ENCODE data around the gene SLC1A2.

Gene SLC1A2

GRCh38 chr11:35412285-35412684, 7.1 kb downstream of the SLC1A2 start:
- DNase-seq, result no peak

GRCh38 chr11:35407041-35407440, 12.3 kb downstream of the SLC1A2 start:
- no peak for DNase-seq

GRCh38 chr11:35404388-35404775, 15.0 kb downstream of the SLC1A2 start:
- DNase-seq, result peak; percentile 51

DNA sequence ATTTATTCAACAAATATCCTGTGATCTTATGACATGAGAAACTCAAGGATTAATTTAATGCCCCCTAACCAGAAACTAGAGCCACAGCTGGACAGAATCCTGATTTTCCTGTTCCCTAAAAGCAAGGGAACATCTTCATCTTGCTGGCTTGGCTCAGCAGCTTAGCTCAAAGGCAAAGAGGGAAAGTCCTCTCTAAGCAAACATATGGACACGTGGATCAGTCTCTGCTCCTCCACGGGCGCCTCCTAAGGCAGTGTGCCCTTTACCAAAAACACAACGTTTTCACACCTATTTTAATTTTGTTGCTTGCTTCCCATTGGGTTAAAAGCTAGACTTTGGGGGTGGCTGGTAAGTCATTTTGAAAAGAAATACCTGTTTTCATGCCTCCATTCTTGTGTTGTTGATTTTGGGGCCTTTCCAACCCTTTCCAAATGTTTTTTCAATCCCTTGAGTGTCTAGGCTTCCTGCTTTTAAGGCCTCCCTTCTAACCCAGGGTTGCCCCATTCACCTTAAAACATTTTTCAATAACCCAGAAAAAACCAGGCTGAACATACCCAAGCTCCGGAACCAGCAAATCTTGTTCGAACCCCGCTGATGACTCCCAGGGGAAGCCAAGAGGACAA, 15.5 kb downstream of the SLC1A2 start:
- no peak for DNase-seq

DNA sequence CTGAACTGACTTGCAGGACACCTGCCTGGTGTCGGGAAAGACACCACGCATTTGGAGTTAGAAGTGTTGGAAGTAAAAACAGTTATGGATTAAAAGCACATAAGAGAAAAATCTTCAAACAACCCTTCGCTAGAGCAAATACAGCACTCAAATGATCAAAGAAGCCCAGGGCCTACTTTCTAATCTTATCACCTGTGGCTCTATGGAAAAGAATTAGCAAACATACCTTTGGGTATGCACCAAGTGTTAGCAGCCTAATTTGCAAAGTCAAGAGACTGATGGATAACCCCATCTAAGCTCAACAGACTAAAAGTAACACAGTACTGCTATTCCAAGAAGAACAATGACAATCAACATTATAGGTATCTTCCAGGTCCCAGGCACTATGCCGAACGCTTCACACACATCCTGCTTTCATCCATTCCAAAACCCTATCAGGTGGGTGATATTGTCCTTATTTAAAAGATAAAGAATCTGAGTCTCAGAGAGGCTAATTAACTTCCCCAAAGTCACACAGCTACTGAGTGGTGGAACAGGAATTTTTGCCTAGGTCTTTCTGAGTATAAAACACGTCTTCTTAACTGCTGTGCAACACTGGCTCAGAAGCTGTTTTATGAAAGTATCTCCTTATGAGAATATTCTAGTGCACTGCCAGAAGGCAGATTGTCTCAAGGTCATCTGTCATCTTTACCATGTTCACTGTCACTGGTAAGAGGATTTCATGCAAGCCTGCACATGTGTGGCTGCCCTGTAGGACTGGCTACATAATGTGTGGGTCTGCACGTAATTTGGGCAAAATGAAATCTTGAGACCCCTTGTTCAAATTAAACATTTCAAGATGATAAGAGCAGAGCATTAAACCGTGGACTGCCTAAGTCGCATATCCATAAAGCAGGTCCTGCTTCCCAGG, 16.4 kb downstream of the SLC1A2 start:
- DNase-seq, result no peak

GRCh38 chr11:35398881-35399280, 20.5 kb downstream of the SLC1A2 start:
- no peak for DNase-seq

DNA sequence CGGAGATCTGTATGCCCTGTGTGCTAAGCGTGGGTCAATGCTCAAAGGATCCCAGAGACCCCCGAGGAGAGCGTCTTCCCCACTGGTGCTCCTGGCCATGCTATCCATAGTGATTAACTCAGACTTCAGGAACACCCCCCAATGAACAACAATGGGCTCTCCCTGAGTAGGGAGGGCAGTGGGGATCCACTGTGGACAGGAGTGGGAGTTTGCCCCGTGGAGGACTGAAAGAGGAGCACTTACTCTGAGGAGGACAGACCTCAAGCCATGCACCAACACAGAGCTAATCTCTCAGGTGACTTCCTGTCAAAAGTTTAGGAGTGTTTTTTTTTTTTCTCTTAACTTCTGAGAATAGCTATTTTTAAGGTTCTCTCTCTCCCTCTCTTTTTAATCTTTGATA, 24.4 kb downstream of the SLC1A2 start:
- DNase-seq, result no peak

- DNase-seq, result no peak
These were observed 26.3 kb downstream of the SLC1A2 start for GRCh38 chr11:35393098-35393497.

GRCh38 chr11:35391922-35392688, 27.3 kb downstream of the SLC1A2 start:
- DNase-seq, result peak; percentile 95

DNA sequence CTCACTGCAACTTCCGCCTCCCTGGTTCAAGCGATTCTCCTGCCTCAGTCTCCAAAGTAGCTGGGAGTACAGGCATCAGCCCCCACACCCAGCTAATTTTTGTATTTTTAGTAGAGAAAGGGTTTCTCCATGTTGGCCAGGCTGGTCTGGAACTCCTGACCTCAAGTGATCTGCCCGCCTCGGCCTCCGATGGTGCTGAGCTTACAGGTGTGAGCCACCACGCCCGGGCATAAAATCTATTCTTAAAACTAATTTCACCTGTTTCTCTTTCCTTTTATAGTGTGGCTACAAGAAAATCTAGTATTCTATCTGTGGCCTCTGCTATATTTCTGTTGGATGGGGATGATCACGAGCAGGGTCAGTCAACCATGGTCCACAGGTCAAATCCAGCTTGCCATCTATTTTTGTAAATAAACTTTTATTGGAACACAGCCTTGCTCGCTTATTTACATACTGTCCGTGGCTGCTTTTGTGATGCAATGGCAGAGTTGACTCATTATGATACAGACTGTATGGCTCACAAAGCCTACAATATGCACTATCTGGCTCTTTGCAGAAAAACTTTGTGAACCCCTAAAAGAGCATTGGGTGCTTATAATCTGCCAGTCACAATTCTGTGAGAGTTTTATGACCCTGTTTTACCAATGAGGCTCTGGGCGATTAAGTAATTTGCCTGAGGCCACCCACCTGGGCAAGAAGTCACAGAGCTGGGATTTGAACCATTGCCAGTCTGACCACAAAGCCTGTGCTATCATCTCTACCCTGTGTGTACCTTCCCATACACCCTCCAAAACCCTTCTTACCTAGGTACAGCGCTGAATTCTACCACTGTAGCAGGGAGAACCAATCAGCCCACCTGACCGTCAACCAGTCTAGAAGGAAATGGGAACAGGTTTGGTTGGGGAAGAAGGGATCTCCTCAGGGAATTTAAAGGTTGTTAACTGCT, 28.3 kb downstream of the SLC1A2 start:
- DNase-seq, result peak; percentile 38

DNA sequence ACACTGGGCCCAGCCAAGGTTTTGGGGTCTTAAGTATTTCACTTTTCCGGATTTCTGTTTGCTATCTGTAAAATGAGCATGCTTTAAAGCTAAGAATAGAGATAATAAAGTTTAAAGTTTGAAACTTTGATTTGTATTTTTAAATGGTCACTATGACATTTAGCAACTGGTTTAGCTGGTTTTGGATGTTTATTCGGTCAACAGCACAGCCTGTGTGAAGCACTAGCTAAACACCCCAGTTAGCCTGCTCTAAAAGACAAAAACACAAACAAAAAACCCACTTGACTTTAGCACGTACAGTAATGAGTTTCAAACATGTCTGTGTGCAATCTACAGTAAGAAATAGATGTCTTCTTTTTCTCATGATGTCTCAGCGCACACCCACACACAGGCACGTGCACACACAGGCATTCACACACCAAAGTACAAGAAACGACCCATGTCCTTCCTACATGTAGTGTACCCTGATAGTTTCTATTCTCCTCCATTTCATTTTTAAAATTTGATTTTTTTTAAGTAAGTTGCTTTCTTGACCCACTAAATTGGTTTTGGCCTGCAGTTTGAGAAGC, 29.4 kb downstream of the SLC1A2 start:
- DNase-seq, result no peak

DNA sequence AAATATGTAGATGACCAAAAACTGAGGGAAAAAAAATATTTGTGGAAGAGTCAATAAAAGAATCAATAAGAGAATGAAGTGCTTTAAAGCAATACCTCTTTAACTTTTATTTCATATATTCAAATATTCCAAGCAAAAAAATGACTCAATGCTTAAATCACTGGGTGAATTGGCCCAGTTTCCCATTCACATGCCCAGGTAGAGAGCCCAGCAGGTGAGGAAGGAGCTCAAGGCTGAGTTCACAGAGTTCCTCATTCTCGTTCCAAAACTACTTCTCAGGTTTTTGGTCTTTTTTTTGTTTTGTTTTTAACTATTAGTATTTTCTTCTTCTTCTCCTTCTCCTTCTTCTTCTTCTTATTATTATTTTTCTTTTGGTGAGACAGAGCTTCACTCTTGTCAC, 30.2 kb downstream of the SLC1A2 start:
- no peak for DNase-seq

DNA sequence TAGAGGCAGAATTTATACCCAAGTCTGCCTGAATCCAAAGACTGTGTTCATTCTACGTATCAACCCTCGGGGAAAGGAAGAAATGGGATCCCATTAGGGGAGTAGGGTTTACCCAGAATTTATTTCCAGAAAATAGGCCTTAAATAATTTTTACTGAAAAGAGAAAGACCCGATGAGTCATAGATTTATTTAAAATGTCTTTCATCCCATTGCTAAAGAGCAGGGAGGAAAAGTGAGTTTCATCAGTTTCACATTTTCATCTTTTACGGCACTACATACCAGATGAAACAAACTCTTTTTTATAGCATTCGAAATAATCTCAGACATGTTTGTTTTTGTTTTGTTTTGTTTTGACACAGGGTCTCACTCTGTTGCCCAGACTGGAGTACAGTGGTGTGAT, 31.3 kb downstream of the SLC1A2 start:
- DNase-seq, result no peak

GRCh38 chr11:35387111-35387982, 32.0 kb downstream of the SLC1A2 start:
- DNase-seq, result no peak

DNA sequence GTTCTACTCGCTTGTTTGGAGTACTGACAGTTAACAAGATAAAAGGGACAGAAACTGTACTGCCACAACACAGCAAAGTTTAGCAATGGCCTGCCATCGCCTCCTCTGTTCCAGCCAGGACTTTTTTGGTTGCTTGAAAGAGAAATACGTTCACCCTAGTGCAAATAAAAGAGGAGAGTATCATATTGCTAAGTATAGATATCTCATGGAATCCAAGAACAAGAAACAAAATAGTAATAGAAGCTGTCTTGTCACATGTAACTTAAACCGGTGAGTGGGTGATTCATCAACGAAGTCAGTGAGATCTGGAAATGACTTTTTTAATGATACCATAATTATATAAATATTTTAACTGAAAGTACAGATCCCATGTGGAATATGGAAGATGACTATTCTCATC, 35.4 kb downstream of the SLC1A2 start:
- no peak for DNase-seq

DNA sequence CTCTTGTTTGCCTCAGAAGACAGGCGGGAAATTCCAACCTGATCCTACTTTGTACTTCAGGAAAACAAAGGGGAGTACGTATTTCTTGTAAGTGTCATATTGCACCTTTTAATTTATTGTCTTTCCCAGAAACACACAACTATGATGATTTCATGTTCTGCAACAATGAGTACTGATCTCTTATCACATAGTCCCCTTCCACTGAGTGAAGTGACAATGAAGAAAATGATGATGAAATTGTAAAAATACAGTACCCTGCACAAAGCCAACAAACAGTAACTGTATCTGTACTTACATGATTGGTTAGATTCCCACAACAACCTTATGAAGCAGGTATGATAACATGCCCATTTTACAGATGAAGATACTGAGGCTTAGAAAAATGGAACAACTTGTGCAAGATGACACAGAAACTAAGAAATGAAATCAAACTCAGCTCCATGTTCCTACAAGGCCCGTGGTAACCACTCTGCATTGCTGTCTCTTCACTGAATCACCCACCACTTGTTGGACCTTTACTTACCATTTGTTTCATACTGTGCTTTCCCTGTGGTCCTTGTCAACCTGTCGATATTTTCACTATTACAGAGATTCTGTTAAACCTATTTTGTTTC, 37.5 kb downstream of the SLC1A2 start:
- DNase-seq, result no peak

DNA sequence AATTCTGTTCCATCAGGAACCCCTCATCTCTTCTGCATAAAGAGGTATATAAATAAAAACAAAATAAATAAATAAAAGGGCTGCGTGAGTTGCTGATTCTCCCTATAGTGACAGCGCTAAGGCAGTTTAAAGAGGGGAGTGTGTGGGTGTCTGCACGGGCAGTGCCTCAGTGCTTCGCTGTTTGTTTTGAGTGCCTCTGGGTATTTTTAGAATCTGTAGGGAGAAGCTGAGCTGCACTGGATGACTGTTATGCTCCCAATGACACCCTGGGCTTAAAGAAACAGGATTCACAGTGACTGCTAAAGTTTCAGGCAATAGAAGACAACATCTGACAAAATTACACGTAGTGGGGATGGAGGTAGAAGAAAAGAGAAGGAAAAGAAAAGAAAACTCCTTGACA, 38.8 kb downstream of the SLC1A2 start:
- DNase-seq, result no peak

DNA sequence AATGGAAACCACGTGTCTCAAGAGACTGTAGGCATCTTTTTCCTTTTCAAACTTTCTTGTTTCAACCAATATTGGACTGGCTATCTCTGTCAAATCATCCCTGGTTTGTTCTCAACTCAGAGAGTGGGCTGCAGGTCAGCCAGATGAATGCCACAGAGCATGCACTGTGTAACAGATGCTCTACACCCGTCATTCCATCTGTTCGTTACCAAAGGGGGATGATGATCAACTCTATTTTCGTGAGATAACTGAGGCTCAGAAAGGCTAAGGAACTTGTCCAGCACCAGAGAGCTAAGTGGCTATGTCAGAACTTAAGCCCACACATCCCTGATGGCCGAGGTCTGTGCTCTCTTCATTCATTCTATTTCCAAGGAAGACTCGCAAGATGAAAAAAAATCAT, 42.1 kb downstream of the SLC1A2 start:
- DNase-seq, result no peak

- no peak for DNase-seq
These were observed 42.7 kb downstream of the SLC1A2 start for GRCh38 chr11:35376613-35377012.

- DNase-seq, result no peak
These were observed 43.2 kb downstream of the SLC1A2 start for GRCh38 chr11:35376118-35376510.
